ENCODE data around the gene NODAL. TPM values are rescaled to one million over a fixed set of nuclear protein-coding genes. Genes with fewer than 3 reads are reported as not detected.
A peak's percentile ranks its signal among the peaks of the same experiment; 100 is the strongest.

Gene NODAL
- total RNA-seq, 1 donor: not detected

DNA sequence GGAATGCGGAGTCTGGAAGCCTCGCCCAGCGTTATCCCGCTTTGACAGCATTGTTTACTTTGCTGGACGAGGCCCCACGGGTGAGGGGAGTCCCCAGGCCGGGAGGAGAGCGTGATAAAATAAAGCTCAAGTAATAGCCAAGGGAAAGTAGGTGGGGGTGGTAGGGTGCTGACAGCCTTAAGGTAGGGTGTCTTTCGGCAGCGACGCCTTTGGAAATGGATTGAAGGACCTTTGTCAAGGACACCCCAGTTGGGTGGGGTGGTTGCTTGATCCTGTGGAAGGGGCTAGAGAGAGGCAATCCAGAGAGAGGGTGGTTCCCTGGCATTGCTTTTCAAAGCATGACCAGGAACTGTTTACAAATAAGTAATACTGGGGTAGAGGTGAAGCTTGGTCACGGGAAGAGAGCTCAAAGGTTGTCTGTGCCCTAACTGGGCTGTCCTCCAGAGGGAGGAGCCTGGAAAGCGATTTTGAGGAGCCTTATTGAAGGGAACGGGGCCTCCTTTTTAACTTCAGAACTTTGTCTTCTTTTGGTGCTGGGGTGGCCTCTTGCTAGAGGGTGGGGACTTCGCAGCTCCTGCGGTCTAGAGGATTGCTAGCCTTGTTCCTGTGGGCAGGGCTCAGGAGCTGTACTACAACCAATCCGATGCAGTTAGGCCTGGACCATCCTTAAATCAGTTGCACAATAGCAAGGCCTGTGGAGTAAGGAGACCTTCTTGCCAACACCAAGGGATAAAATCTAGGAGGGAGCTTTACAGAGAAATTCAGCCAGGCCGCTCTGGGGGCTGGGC lies 36.2 kb downstream of the NODAL start:
- H3K4me3 ChIP-seq (ENCODE audit: low read depth, low read length): peak overlapping the region; percentile 91
- peak; percentile 99 for DNase-seq (ENCODE audit: low read depth)
- TF ChIP-seq, protein P1, sequence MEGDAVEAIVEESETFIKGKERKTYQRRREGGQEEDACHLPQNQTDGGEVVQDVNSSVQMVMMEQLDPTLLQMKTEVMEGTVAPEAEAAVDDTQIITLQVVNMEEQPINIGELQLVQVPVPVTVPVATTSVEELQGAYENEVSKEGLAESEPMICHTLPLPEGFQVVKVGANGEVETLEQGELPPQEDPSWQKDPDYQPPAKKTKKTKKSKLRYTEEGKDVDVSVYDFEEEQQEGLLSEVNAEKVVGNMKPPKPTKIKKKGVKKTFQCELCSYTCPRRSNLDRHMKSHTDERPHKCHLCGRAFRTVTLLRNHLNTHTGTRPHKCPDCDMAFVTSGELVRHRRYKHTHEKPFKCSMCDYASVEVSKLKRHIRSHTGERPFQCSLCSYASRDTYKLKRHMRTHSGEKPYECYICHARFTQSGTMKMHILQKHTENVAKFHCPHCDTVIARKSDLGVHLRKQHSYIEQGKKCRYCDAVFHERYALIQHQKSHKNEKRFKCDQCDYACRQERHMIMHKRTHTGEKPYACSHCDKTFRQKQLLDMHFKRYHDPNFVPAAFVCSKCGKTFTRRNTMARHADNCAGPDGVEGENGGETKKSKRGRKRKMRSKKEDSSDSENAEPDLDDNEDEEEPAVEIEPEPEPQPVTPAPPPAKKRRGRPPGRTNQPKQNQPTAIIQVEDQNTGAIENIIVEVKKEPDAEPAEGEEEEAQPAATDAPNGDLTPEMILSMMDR (IDR thresholded peaks at IDR 0.05; ENCODE audit: insufficient read depth, low read length): no peak

DNA sequence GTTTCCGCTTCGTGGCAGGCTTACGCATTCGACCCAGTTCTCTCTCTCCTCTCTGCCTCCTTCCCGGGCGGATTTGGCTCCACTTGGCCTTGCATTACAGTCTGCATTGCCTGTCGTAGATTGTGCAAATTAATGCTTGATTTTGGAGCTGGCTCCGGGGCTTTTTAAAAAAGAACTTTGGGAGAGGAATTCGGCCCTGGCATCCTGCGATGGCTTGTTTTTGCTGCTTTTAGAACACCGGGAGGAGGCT lies 36.8 kb downstream of the NODAL start:
- no peak for DNase-seq (ENCODE audit: low read depth)
- H3K4me3 ChIP-seq (ENCODE audit: low read depth, low read length): peak overlapping the region; percentile 91
- TF ChIP-seq, protein P1 (IDR thresholded peaks at IDR 0.05; ENCODE audit: insufficient read depth, low read length): no peak

DNA sequence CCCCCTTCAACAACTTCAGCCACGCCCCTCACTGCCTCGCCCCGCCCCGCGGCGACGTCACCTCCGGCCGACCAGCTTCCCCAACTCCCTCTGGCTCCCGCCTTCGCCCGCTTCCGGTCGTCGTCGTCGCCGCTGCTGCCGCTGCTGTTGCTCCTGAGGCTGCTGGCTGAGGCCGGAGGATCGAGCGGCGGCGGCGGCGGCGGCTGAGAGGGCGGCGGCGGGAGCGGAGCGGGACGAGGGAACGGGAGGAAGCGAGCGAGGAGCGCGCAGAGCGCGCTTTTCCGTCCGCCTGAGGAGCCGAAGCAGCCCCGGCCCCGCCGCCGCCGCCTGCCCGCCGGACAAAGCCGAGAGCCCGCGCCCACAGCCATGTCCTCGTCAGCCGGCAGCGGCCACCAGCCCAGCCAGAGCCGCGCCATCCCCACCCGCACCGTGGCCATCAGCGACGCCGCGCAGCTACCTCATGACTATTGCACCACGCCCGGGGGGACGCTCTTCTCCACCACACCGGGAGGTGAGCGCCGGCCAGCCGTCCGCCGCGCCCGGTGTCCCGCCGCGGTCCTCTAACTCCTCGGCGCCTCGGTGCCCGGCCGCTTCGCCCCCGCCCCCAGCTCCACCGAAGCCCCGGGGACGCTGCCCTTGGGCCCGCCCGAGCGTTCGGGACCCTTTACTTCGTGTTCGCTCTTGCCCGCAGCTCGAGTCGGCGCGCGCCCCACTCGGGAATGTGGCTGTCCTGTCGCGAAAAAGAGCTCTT lies 37.3 kb downstream of the NODAL start, which contains the start of gene EIF4EBP2:
TSS of gene EIF4EBP2 (plus strand) at position 110 of the 751 bp plus-strand sequence. CDS start at position 367, 257 bp downstream.
- peak within 1 kb of the TSS; percentile 91 for H3K4me3 ChIP-seq (ENCODE audit: low read depth, low read length)
- peak; percentile 94 for DNase-seq (ENCODE audit: low read depth)
- TF ChIP-seq, protein P1 (IDR thresholded peaks at IDR 0.05; ENCODE audit: insufficient read depth, low read length): no peak

DNA sequence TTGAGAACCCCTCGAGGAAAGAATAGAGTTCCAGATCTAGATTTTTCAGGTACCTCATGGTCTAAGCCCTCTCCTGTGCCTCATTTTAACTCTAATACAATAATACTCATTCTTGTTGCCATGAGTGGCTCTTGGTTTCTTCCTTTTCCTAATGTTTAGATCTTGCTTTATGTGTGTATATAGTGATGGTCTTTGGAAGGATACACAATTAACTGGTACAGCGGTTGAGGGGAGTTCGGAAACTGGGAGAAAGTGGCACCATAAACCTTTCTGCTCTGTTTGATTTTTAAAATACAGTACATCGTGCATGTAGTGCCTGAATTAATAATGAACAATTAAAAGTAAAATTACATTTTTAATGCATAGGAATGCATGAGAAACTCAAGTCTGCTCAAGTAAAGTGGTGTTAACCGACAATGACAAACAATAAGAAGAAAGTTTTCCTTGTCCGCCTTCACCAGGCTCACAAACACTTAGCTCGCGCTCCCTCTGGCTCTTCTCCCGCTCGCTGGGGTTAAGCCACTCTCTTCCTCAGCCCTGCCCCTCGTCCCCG lies 37.9 kb downstream of the NODAL start:
- no peak for DNase-seq (ENCODE audit: low read depth)
- peak overlapping the region; percentile 56 for H3K4me3 ChIP-seq (ENCODE audit: low read depth, low read length)
- TF ChIP-seq, protein P1 (IDR thresholded peaks at IDR 0.05; ENCODE audit: insufficient read depth, low read length): no peak

DNA sequence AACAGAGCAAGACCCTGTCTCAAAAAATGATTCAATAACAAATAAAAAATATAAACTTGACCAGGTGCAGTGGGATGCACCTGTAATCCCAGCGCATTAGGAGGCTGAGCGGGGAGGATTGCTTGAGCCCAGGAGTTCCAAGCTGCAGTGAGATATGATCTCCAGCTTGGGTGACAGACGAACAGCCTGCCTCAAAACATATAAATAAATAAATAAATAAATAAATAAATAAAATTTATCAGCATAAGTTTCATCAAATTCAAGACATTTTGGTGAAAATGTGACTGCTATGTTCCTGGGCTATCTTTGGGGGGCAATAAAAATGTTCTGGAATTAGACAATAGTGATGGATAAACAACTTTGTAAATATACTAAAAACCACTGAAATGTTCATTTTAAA lies 42.3 kb downstream of the NODAL start:
- TF ChIP-seq, protein P1 (IDR thresholded peaks at IDR 0.05; ENCODE audit: insufficient read depth, low read length): no peak
- DNase-seq (ENCODE audit: low read depth): no peak
- no peak overlapping the region for H3K4me3 ChIP-seq (ENCODE audit: low read depth, low read length)

DNA sequence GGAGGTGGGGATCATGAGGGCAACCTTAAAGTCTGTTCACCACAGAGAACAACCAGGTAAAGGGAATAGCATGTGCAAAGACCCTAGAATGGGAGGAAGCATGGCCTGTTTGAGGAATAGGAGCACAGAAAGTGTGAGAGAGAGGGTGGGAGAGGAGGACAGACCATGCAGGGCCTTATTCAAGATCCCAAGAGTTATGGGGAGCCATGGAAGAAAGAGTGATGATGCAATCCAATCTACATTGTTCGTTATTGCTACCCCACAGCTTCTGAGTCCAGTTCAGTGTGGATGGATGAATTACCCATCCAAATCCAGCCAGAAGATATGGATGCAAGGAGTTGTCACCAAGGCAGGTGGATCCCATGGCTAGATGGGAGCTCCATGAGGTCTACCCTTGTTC lies 45.3 kb downstream of the NODAL start:
- TF ChIP-seq, protein P1 (IDR thresholded peaks at IDR 0.05; ENCODE audit: insufficient read depth, low read length): no peak
- H3K4me3 ChIP-seq (ENCODE audit: low read depth, low read length): no peak overlapping the region
- no peak for DNase-seq (ENCODE audit: low read depth)
